IPS DF 6.9 (cell line): ENCODE data around the gene DESI2.

ENCODE experiments used
- DNase-seq: peaks from one replicate; pipeline ENCODE4 v3.0.0-alpha.2; 2013; ENCODE audit warnings: low read depth, low spot score
- H3K27ac ChIP-seq: one replicate; pipeline ENCODE4 v1.5.1; 2013; ENCODE audit warnings: low read length, control low read depth
- H3K27me3 ChIP-seq: 2 replicates; pipeline ENCODE4 v1.6.1; 2013; ENCODE audit warnings: mild to moderate bottlenecking, low read length; ENCODE audit not compliant: control insufficient read depth, insufficient read depth
- H3K36me3 ChIP-seq: 2 replicates; pipeline ENCODE4 v1.6.1; 2013; ENCODE audit warnings: low read length; ENCODE audit not compliant: control insufficient read depth, insufficient read depth
- H3K4me1 ChIP-seq: 2 replicates; pipeline ENCODE4 v1.6.1; 2013; ENCODE audit warnings: low read length; ENCODE audit not compliant: control insufficient read depth, insufficient read depth
- H3K4me3 ChIP-seq: 2 replicates; pipeline ENCODE4 v1.5.1; 2013; ENCODE audit warnings: mild to moderate bottlenecking, low read length
- H3K9me3 ChIP-seq: 2 replicates; pipeline ENCODE4 v1.6.1; 2013; ENCODE audit warnings: low read length, inconsistent platforms; ENCODE audit not compliant: control insufficient read depth, insufficient read depth
- WGBS: extraction: QIAGEN DNeasy Blood & Tissue Kit; methylation state at CpG from one replicate; pipeline ENCODE4 v1.1.7; 2013; ENCODE audit warnings: mixed read lengths, missing lambda C conversion rate; ENCODE audit not compliant: insufficient read length, insufficient coverage; 5-methylcytosine and 5-hydroxymethylcytosine counted together

DESI2 gene

GRCh38 chr1:244636488-244637259 lies 16.3 kb upstream of the DESI2 start:
- DNase-seq: no peak
- H3K4me3 ChIP-seq: no peak overlapping the region
- no peak overlapping the region for H3K27ac ChIP-seq
- H3K36me3 ChIP-seq: no peaks in the 10 kb centered on the region
- no peaks in the 10 kb centered on the region for H3K4me1 ChIP-seq
- no CpG with 5 or more reads among the region's 10 CpGs for WGBS
- H3K27me3 ChIP-seq: no peaks in the 10 kb centered on the region
- H3K9me3 ChIP-seq: no peaks in the 10 kb centered on the region

GRCh38 chr1:244639561-244639960 lies 13.4 kb upstream of the DESI2 start:
- no peak overlapping the region for H3K27ac ChIP-seq
- no peaks in the 10 kb centered on the region for H3K9me3 ChIP-seq
- no peaks in the 10 kb centered on the region for H3K27me3 ChIP-seq
- no peaks in the 10 kb centered on the region for H3K4me1 ChIP-seq
- H3K4me3 ChIP-seq: no peak overlapping the region
- H3K36me3 ChIP-seq: no peaks in the 10 kb centered on the region
- DNase-seq: no peak

- no peaks in the 10 kb centered on the region for H3K36me3 ChIP-seq
- no peak overlapping the region for H3K4me3 ChIP-seq
- no peaks in the 10 kb centered on the region for H3K4me1 ChIP-seq
- no CpG with 5 or more reads among the region's 6 CpGs for WGBS
- H3K9me3 ChIP-seq: no peaks in the 10 kb centered on the region
- DNase-seq: no peak
- no peaks in the 10 kb centered on the region for H3K27me3 ChIP-seq
- no peak overlapping the region for H3K27ac ChIP-seq
Measured at GRCh38 chr1:244640917-244641316, 12.0 kb upstream of the DESI2 start.

GRCh38 chr1:244642526-244642925 lies 10.4 kb upstream of the DESI2 start:
- Histone ChIP-seq H3K27ac (no peak overlapping the region), H3K27me3 (no peaks in the 10 kb centered on the region), H3K4me1 (no peaks in the 10 kb centered on the region), H3K9me3 (no peaks in the 10 kb centered on the region), H3K36me3 (no peaks in the 10 kb centered on the region), H3K4me3 (no peak overlapping the region)
- no peak for DNase-seq
- WGBS: no CpG with 5 or more reads among the region's 16 CpGs

- no peaks in the 10 kb centered on the region for H3K27me3 ChIP-seq
- no peaks in the 10 kb centered on the region for H3K36me3 ChIP-seq
- no CpG with 5 or more reads among the region's 14 CpGs for WGBS
- no peak overlapping the region for H3K4me3 ChIP-seq
- no peak for DNase-seq
- H3K4me1 ChIP-seq: no peaks in the 10 kb centered on the region
- no peaks in the 10 kb centered on the region for H3K9me3 ChIP-seq
- no peak overlapping the region for H3K27ac ChIP-seq
Measured at GRCh38 chr1:244642988-244643387, 9.9 kb upstream of the DESI2 start.

- Histone ChIP-seq H3K4me1 (no peaks in the 10 kb centered on the region), H3K4me3 (no peak overlapping the region), H3K27me3 (no peaks in the 10 kb centered on the region), H3K36me3 (no peaks in the 10 kb centered on the region), H3K27ac (no peak overlapping the region), H3K9me3 (no peaks in the 10 kb centered on the region)
- DNase-seq: no peak
- WGBS: no CpG with 5 or more reads among the region's 6 CpGs
Measured at GRCh38 chr1:244645414-244645813, 7.5 kb upstream of the DESI2 start.

GRCh38 chr1:244645890-244646289 lies 7.0 kb upstream of the DESI2 start:
- DNase-seq: no peak
- H3K27ac ChIP-seq: no peak overlapping the region
- H3K4me3 ChIP-seq: no peak overlapping the region
- H3K9me3 ChIP-seq: no peaks in the 10 kb centered on the region
- no peaks in the 10 kb centered on the region for H3K27me3 ChIP-seq
- H3K36me3 ChIP-seq: no peaks in the 10 kb centered on the region
- no peaks in the 10 kb centered on the region for H3K4me1 ChIP-seq
- WGBS: no CpG with 5 or more reads among the region's 6 CpGs

- Histone ChIP-seq H3K27ac (no peak overlapping the region), H3K9me3 (no peaks in the 10 kb centered on the region), H3K4me3 (no peak overlapping the region), H3K4me1 (peaks cover 6% of the 10 kb centered on the region; the same call in 1 of the 2 replicates), H3K36me3 (no peaks in the 10 kb centered on the region), H3K27me3 (no peaks in the 10 kb centered on the region)
- no CpG with 5 or more reads among the region's 6 CpGs for WGBS
- no peak for DNase-seq
Measured at GRCh38 chr1:244647819-244648218, 5.1 kb upstream of the DESI2 start.

- no peak for DNase-seq
- H3K36me3 ChIP-seq: no peaks in the 10 kb centered on the region
- H3K4me1 ChIP-seq: peaks cover 6% of the 10 kb centered on the region; the same call in 1 of the 2 replicates
- WGBS: no CpG with 5 or more reads among the region's 15 CpGs
- H3K4me3 ChIP-seq: peak overlapping the region; percentile 28; the same call in 1 of the 2 replicates
- H3K9me3 ChIP-seq: no peaks in the 10 kb centered on the region
- H3K27me3 ChIP-seq: no peaks in the 10 kb centered on the region
- H3K27ac ChIP-seq: peak overlapping the region; percentile 40
Measured at GRCh38 chr1:244651956-244652622, 837 bp upstream of the DESI2 start.

GRCh38 chr1:244653439-244654107 lies 647 bp downstream of the DESI2 start:
- H3K4me3 ChIP-seq: peak overlapping the region; percentile 86
- H3K4me1 ChIP-seq: peaks cover 6% of the 10 kb centered on the region; the same call in 1 of the 2 replicates
- DNase-seq: no peak
- H3K27ac ChIP-seq: no peak overlapping the region
- no peaks in the 10 kb centered on the region for H3K36me3 ChIP-seq
- WGBS: no CpG with 5 or more reads among the region's 34 CpGs
- H3K27me3 ChIP-seq: no peaks in the 10 kb centered on the region
- H3K9me3 ChIP-seq: no peaks in the 10 kb centered on the region
